ENCODE measurements around the gene TMEM260. TPM values are rescaled to one million over a fixed set of nuclear protein-coding genes. Genes with fewer than 3 reads are reported as not detected.
"Not testable (repeated sequence)": the region's sequence is repeated elsewhere in the genome, so short reads cannot be mapped to it uniquely, and the experiment has no call there.

Gene TMEM260
- polyA plus RNA-seq, 6 donors from 2014 or later: 6.7 to 23.2 (median 14.2) TPM

DNA sequence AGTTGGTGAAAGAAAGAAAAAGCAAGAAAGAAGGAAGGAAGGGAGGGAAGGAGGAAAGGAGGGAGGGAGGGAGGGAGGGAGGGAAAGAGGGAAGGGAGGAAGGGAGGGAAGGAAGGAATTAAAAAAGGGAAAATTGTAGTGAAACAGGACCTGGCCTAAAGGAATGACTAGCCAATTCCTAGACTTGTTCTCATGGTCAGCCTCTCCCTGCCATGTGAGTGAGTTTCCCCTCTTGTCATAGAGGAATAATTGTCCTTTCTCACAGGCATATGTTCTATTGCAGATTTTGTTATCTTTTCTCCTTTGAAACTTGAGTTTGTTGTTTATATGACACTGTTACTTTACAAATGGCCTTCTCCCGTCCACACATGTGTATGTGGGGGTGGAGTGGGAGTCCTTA lies 81.9 kb downstream of the TMEM260 start:
- Mint-ChIP-seq H3K4me3 (no peak overlapping the region), H3K36me3 (peaks cover 0 to 7% of the 10 kb centered on the region in 2 donors), H3K27ac (peak overlapping the region in 1 of 6 donors; percentile 50), H3K27me3 (peaks cover 6 to 8% (median 6%) of the 10 kb centered on the region in 3 donors), H3K9me3 (peaks cover 0 to 10% (median 4%) of the 10 kb centered on the region in 7 donors), H3K4me1 (no peaks in the 10 kb centered on the region)
- no peak for ATAC-seq (ENCODE audit: low read depth in 2 of 2)
- DNase-seq: no peak

DNA sequence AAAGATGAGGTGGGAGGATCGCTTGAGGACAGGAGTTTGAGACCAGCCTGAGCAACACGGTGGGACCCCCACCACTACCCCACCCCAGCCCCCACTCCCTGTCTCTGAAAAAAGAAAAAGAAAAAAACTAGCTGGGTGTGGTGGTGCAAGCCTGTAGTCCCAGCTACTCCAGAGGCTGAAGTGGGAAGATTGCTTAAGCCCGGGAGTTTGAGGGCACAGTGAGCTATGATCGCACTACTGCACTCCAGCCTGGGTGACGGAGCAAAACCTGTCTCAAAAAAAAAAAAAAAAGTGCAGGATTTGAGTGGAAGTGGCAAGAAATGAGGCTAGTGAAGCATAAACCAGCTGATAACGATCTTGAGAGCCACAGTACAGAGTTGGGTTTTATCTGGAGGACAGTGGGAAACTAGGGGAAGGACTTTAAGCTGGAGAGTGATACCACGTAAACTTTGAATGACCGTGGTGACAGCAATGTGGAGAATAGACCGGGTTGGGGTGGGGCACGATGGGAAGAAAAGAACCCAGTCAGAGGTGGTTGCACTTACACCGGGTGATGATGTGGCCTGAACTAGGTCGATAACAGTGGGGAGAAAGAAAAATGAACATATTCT lies 85.3 kb downstream of the TMEM260 start:
- H3K36me3 Mint-ChIP-seq: peaks cover 0 to 15% of the 10 kb centered on the region in 2 donors
- ATAC-seq (ENCODE audit: low read depth in 2 of 2): no peak
- no peak overlapping the region for H3K27ac Mint-ChIP-seq
- H3K27me3 Mint-ChIP-seq: peaks cover 6 to 8% (median 6%) of the 10 kb centered on the region in 3 donors
- peaks cover 0 to 18% (median 9%) of the 10 kb centered on the region in 7 donors for H3K9me3 Mint-ChIP-seq
- no peak overlapping the region for H3K4me3 Mint-ChIP-seq
- no peaks in the 10 kb centered on the region for H3K4me1 Mint-ChIP-seq
- DNase-seq: no peak

- no peak overlapping the region for H3K27ac Mint-ChIP-seq
- ATAC-seq (ENCODE audit: low read depth in 2 of 2) (no peak), DNase-seq (no peak)
- peaks cover 0 to 15% of the 10 kb centered on the region in 2 donors for H3K36me3 Mint-ChIP-seq
- H3K4me1 Mint-ChIP-seq: no peaks in the 10 kb centered on the region
- H3K4me3 Mint-ChIP-seq: no peak overlapping the region
- peaks cover 6 to 8% (median 6%) of the 10 kb centered on the region in 3 donors for H3K27me3 Mint-ChIP-seq
- H3K9me3 Mint-ChIP-seq: peaks cover 0 to 18% (median 9%) of the 10 kb centered on the region in 7 donors
These were observed 86.7 kb downstream of the TMEM260 start for GRCh38 chr14:56666294-56666693.

DNA sequence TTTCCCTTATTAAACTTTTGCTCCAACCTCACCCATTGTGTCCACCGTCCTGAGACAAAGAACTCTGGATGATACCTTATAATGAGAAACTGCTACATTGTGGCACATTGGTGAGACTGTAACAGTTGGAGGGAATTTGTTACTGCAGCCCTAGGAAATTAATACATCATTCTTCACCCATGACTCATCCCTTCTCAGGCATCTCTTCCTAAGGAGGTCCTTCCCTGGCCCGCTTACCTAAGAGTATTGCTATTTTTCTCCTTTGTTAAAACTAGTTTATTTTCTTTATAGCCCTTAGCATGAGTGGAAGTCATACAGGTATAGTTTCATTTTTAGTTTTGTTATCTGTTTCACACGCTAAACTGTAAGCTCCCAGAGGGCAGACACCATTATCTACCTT lies 87.1 kb downstream of the TMEM260 start:
- H3K4me3 Mint-ChIP-seq: no peak overlapping the region
- DNase-seq: no peak
- peaks cover 0 to 18% (median 9%) of the 10 kb centered on the region in 7 donors for H3K9me3 Mint-ChIP-seq
- H3K27ac Mint-ChIP-seq: no peak overlapping the region
- peaks cover 6 to 8% (median 6%) of the 10 kb centered on the region in 3 donors for H3K27me3 Mint-ChIP-seq
- ATAC-seq (ENCODE audit: low read depth in 2 of 2): no peak
- peaks cover 0 to 15% of the 10 kb centered on the region in 2 donors for H3K36me3 Mint-ChIP-seq
- H3K4me1 Mint-ChIP-seq: no peaks in the 10 kb centered on the region

GRCh38 chr14:56667290-56667689 lies 87.7 kb downstream of the TMEM260 start:
- ATAC-seq (ENCODE audit: low read depth in 2 of 2); H3K27ac Mint-ChIP-seq; H3K27me3 Mint-ChIP-seq; H3K4me1 Mint-ChIP-seq; H3K4me3 Mint-ChIP-seq; DNase-seq: not testable (repeated sequence)
- H3K36me3 Mint-ChIP-seq: peaks cover 0 to 15% of the 10 kb centered on the region in 2 donors
- H3K9me3 Mint-ChIP-seq: peaks cover 0 to 18% (median 9%) of the 10 kb centered on the region in 7 donors

GRCh38 chr14:56676042-56676441 lies 96.4 kb downstream of the TMEM260 start:
- no peaks in the 10 kb centered on the region for H3K4me1 Mint-ChIP-seq
- no peak overlapping the region for H3K4me3 Mint-ChIP-seq
- H3K9me3 Mint-ChIP-seq: peaks cover 0 to 7% (median 5%) of the 10 kb centered on the region in 7 donors
- H3K27ac Mint-ChIP-seq: no peak overlapping the region
- H3K36me3 Mint-ChIP-seq: peaks cover 0 to 4% of the 10 kb centered on the region in 2 donors
- H3K27me3 Mint-ChIP-seq: peaks cover 0 to 6% (median 4%) of the 10 kb centered on the region in 3 donors
- ATAC-seq (ENCODE audit: low read depth in 2 of 2) (no peak), DNase-seq (no peak)

- no peak for ATAC-seq (ENCODE audit: low read depth in 2 of 2)
- H3K4me3 Mint-ChIP-seq: no peak overlapping the region
- DNase-seq: no peak
- no peaks in the 10 kb centered on the region for H3K4me1 Mint-ChIP-seq
- H3K36me3 Mint-ChIP-seq: peaks cover 0 to 4% of the 10 kb centered on the region in 2 donors
- H3K9me3 Mint-ChIP-seq: peaks cover 0 to 8% (median 5%) of the 10 kb centered on the region in 7 donors
- no peak overlapping the region for H3K27ac Mint-ChIP-seq
- peaks cover 0 to 6% (median 4%) of the 10 kb centered on the region in 3 donors for H3K27me3 Mint-ChIP-seq
These were observed 99.2 kb downstream of the TMEM260 start for GRCh38 chr14:56678838-56679237.

GRCh38 chr14:56686416-56686815 lies 106.8 kb downstream of the TMEM260 start:
- ATAC-seq (ENCODE audit: low read depth in 2 of 2): no peak
- Mint-ChIP-seq H3K27me3 (peaks cover 0 to 5% (median 0%) of the 10 kb centered on the region in 3 donors), H3K4me1 (no peaks in the 10 kb centered on the region), H3K27ac (no peak overlapping the region), H3K4me3 (no peak overlapping the region), H3K9me3 (peaks cover 0 to 3% (median 0%) of the 10 kb centered on the region in 7 donors), H3K36me3 (no peaks in the 10 kb centered on the region)
- no peak for DNase-seq

DNA sequence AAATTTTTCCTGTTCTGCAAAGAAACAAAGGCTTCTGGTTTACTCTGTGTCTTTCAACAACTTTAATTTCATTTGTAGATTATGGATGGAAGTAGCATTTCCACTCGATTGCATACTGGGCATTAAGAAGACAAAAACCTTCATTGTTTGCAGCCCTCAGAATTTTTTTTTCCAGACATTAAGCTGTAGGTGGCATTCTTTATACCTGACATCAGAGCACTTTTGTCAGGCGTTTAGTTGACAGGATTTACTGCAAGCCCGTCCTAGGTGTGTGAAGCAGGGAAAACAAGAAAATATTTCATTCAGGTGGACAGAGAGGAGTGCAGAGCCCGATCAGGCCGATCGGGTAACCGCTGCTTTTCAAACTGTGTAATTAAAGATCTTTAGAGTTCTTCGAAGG lies 107.5 kb downstream of the TMEM260 start:
- Mint-ChIP-seq H3K27me3 (peaks cover 0 to 5% (median 0%) of the 10 kb centered on the region in 3 donors), H3K27ac (no peak overlapping the region)

DNA sequence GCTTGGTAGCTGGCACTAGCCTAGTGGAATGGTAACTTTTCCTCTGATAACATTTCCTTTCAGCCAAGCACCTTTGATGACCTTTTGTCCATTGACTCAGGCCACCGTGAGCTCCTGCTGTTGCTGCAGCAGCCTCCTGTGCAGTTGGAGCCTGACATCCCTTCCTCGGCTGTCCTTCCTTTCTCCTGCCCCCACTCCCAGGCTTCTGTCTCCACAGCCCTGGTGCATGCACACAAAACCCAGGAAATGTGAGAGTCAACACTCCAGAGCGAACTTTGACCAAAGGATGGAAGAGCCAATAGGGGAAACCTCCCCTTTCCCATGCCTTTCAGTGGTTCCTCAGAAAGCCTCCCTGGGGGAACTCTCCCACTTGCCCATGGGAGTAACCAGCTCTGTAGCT lies 115.0 kb downstream of the TMEM260 start:
- Mint-ChIP-seq H3K36me3 (no peaks in the 10 kb centered on the region), H3K4me1 (no peaks in the 10 kb centered on the region), H3K4me3 (no peak overlapping the region), H3K9me3 (peaks cover 0 to 2% (median 0%) of the 10 kb centered on the region in 7 donors), H3K27ac (peak overlapping the region in 1 of 6 donors; percentile 84), H3K27me3 (peaks cover 6 to 27% (median 7%) of the 10 kb centered on the region in 3 donors)
- ATAC-seq (ENCODE audit: low read depth in 2 of 2) (no peak), DNase-seq (no peak)

More for the DNA sequence above, 107.5 kb downstream of the TMEM260 start:
- H3K9me3 Mint-ChIP-seq: peaks cover 0 to 3% (median 0%) of the 10 kb centered on the region in 7 donors
- no peak overlapping the region for H3K4me3 Mint-ChIP-seq
- DNase-seq: no peak
- no peaks in the 10 kb centered on the region for H3K36me3 Mint-ChIP-seq
- no peak for ATAC-seq (ENCODE audit: low read depth in 2 of 2)
- no peaks in the 10 kb centered on the region for H3K4me1 Mint-ChIP-seq

DNA sequence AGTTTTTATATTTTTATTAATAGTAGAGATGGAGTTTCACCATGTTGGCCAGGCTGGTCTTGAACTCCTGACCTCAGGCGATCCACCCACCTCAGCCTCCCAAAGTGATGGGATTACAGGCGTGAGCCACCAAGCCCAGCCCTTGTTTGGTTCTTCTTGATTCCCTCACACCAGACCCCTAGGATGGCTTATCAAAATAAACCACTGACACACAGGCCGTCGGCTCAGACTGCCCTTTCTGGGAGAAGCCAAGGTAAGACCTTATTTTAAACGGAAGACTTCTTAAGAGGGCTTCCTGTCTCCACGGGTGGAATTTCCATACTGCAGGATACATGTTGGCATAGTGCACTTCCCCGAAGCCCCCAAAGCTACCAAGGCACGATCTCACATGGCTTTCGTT lies 115.6 kb downstream of the TMEM260 start:
- not testable (repeated sequence) for H3K4me3 Mint-ChIP-seq; H3K9me3 Mint-ChIP-seq; H3K27ac Mint-ChIP-seq; DNase-seq; H3K4me1 Mint-ChIP-seq; H3K36me3 Mint-ChIP-seq; ATAC-seq (ENCODE audit: low read depth in 2 of 2)
- peaks cover 7 to 25% (median 7%) of the 10 kb centered on the region in 3 donors for H3K27me3 Mint-ChIP-seq

Other genes with a start within 250 kb of the TMEM260 start
- not detected for gene OTX2, start 230.7 kb downstream of the TMEM260 start, polyA plus RNA-seq (ENCODE audit: low read depth in 6 of 6)

Data from naive B cell (primary cell).